Natural killer cell treated with Interleukin-12 subunit alpha and Interleukin-12 subunit beta and Interleukin-15 and Interleukin-18, amount 100 ng/mL, for 72 hours (primary cell): ENCODE results near the gene CYB5A. TPM values are rescaled to one million over a fixed set of nuclear protein-coding genes. Genes with fewer than 3 reads are reported as not detected.
A peak's percentile ranks its signal among the peaks of the same experiment; 100 is the strongest.

Source experiments
- ATAC-seq, 2 donors: fragments of 150-1000 bp; cut with Tn5 transposase in 1 of 2; sonication (Bioruptor Pico), chemical (Tn5 transposase) in 1 of 2; 2 replicates each; pipeline ENCODE4 v1.10.0; 2021
- DNase-seq: peaks from one replicate; pipeline ENCODE4 v3.0.0; 2022; ENCODE audit warnings: low spot score
- H3K27ac Mint-ChIP-seq, 2 donors: 1 replicate in 1 of 2; 2 replicates in 1 of 2; pipeline ENCODE4 v1.8.0; 2022; ENCODE audit warnings: mixed read lengths in 2 of 2, mild to moderate bottlenecking in 1 of 2, moderate library complexity in 1 of 2
- H3K27me3 Mint-ChIP-seq, 2 donors: 1 replicate in 1 of 2; 2 replicates in 1 of 2; pipeline ENCODE4 v1.8.0; 2022; ENCODE audit warnings: mixed read lengths in 2 of 2
- H3K36me3 Mint-ChIP-seq: one replicate; pipeline ENCODE4 v1.8.0; 2022; ENCODE audit warnings: mixed read lengths
- H3K4me1 Mint-ChIP-seq, 2 donors: 1 replicate in 1 of 2; 2 replicates in 1 of 2; pipeline ENCODE4 v1.8.0; 2022; ENCODE audit warnings: low read depth in 2 of 2, mixed read lengths in 2 of 2, mild to moderate bottlenecking in 1 of 2
- H3K4me3 Mint-ChIP-seq: one replicate; pipeline ENCODE4 v1.8.0; 2022; ENCODE audit warnings: mixed read lengths
- H3K9me3 Mint-ChIP-seq: 2 replicates; pipeline ENCODE4 v1.8.0; 2022; ENCODE audit warnings: mixed read lengths
- total RNA-seq, 2 donors: library from RNA; stranded (reverse); gene quantifications; one replicate each; pipeline ENCODE4 v1.2.3, GENCODE V29; 2022

Gene CYB5A
- total RNA-seq, 2 donors from 2014 or later, result 27.2 to 55.6 TPM

- Mint-ChIP-seq H3K27ac (no peak overlapping the region), H3K4me1 (no peaks in the 10 kb centered on the region), H3K4me3 (no peak overlapping the region), H3K9me3 (no peaks in the 10 kb centered on the region), H3K36me3 (no peaks in the 10 kb centered on the region), H3K27me3 (peaks cover 27 to 44% of the 10 kb centered on the region in 2 donors)
- DNase-seq, result no peak
- ATAC-seq, result no peak
Observed at GRCh38 chr18:74241970-74242369, 49.8 kb downstream of the CYB5A start.

- ATAC-seq (no peak), DNase-seq (no peak)
- Mint-ChIP-seq H3K27me3 (peaks cover 27 to 45% of the 10 kb centered on the region in 2 donors), H3K9me3 (no peaks in the 10 kb centered on the region), H3K4me1 (no peaks in the 10 kb centered on the region), H3K36me3 (no peaks in the 10 kb centered on the region), H3K27ac (no peak overlapping the region), H3K4me3 (no peak overlapping the region)
Observed at GRCh38 chr18:74241426-74241825, 50.3 kb downstream of the CYB5A start.

GRCh38 chr18:74239567-74239966, 52.2 kb downstream of the CYB5A start:
- DNase-seq (no peak), ATAC-seq (no peak)
- H3K4me3 Mint-ChIP-seq, result no peak overlapping the region
- no peaks in the 10 kb centered on the region for H3K36me3 Mint-ChIP-seq
- no peaks in the 10 kb centered on the region for H3K4me1 Mint-ChIP-seq
- H3K9me3 Mint-ChIP-seq, result no peaks in the 10 kb centered on the region
- peaks cover 27 to 45% of the 10 kb centered on the region in 2 donors for H3K27me3 Mint-ChIP-seq
- no peak overlapping the region for H3K27ac Mint-ChIP-seq

GRCh38 chr18:74234326-74235171, 57.2 kb downstream of the CYB5A start:
- Mint-ChIP-seq H3K36me3 (no peaks in the 10 kb centered on the region), H3K9me3 (no peaks in the 10 kb centered on the region), H3K27me3 (peaks cover 10 to 21% of the 10 kb centered on the region in 2 donors), H3K27ac (no peak overlapping the region), H3K4me3 (no peak overlapping the region), H3K4me1 (no peaks in the 10 kb centered on the region)
- no peak for DNase-seq
- no peak for ATAC-seq

- no peak overlapping the region for H3K27ac Mint-ChIP-seq
- ATAC-seq (no peak), DNase-seq (no peak)
- H3K27me3 Mint-ChIP-seq, result peaks cover 6 to 20% of the 10 kb centered on the region in 2 donors
- H3K9me3 Mint-ChIP-seq, result no peaks in the 10 kb centered on the region
- H3K36me3 Mint-ChIP-seq, result no peaks in the 10 kb centered on the region
- no peak overlapping the region for H3K4me3 Mint-ChIP-seq
- no peaks in the 10 kb centered on the region for H3K4me1 Mint-ChIP-seq
Observed at GRCh38 chr18:74233933-74234325, 57.8 kb downstream of the CYB5A start.

- Mint-ChIP-seq H3K9me3 (no peaks in the 10 kb centered on the region), H3K27ac (no peak overlapping the region), H3K4me1 (no peaks in the 10 kb centered on the region), H3K36me3 (no peaks in the 10 kb centered on the region), H3K4me3 (no peak overlapping the region), H3K27me3 (no peaks in the 10 kb centered on the region)
- no peak for DNase-seq
- no peak for ATAC-seq
Observed at GRCh38 chr18:74230922-74231714, 60.6 kb downstream of the CYB5A start.

GRCh38 chr18:74229891-74230290, 61.9 kb downstream of the CYB5A start:
- ATAC-seq, result peak in 1 of 2 donors; percentile 11

GRCh38 chr18:74229005-74229404, 62.8 kb downstream of the CYB5A start:
- Mint-ChIP-seq H3K27me3 (peaks cover 0 to 4% of the 10 kb centered on the region in 2 donors), H3K4me1 (no peaks in the 10 kb centered on the region), H3K4me3 (no peak overlapping the region), H3K27ac (no peak overlapping the region), H3K36me3 (no peaks in the 10 kb centered on the region), H3K9me3 (no peaks in the 10 kb centered on the region)
- no peak for ATAC-seq
- DNase-seq, result no peak

More at GRCh38 chr18:74229891-74230290, 61.9 kb downstream of the CYB5A start:
- DNase-seq, result no peak
- Mint-ChIP-seq H3K4me1 (no peaks in the 10 kb centered on the region), H3K9me3 (no peaks in the 10 kb centered on the region), H3K27me3 (peaks cover 0 to 4% of the 10 kb centered on the region in 2 donors), H3K4me3 (no peak overlapping the region), H3K27ac (no peak overlapping the region), H3K36me3 (no peaks in the 10 kb centered on the region)

GRCh38 chr18:74228312-74228711, 63.5 kb downstream of the CYB5A start:
- DNase-seq (no peak), ATAC-seq (no peak)
- no peaks in the 10 kb centered on the region for H3K36me3 Mint-ChIP-seq
- H3K27me3 Mint-ChIP-seq, result peaks cover 5 to 7% of the 10 kb centered on the region in 2 donors
- no peaks in the 10 kb centered on the region for H3K4me1 Mint-ChIP-seq
- H3K4me3 Mint-ChIP-seq, result no peak overlapping the region
- H3K9me3 Mint-ChIP-seq, result no peaks in the 10 kb centered on the region
- H3K27ac Mint-ChIP-seq, result no peak overlapping the region

GRCh38 chr18:74226666-74227065, 65.1 kb downstream of the CYB5A start:
- H3K36me3 Mint-ChIP-seq, result no peaks in the 10 kb centered on the region
- no peaks in the 10 kb centered on the region for H3K9me3 Mint-ChIP-seq
- no peak overlapping the region for H3K27ac Mint-ChIP-seq

GRCh38 chr18:74226156-74226555, 65.6 kb downstream of the CYB5A start:
- Mint-ChIP-seq H3K27ac (no peak overlapping the region), H3K27me3 (peaks cover 5 to 12% of the 10 kb centered on the region in 2 donors), H3K9me3 (no peaks in the 10 kb centered on the region), H3K36me3 (no peaks in the 10 kb centered on the region), H3K4me3 (no peak overlapping the region), H3K4me1 (no peaks in the 10 kb centered on the region)
- no peak for DNase-seq
- no peak for ATAC-seq

More at GRCh38 chr18:74226666-74227065, 65.1 kb downstream of the CYB5A start:
- H3K27me3 Mint-ChIP-seq, result peaks cover 5 to 12% of the 10 kb centered on the region in 2 donors
- no peak for DNase-seq
- no peak for ATAC-seq
- no peak overlapping the region for H3K4me3 Mint-ChIP-seq
- no peaks in the 10 kb centered on the region for H3K4me1 Mint-ChIP-seq

- Mint-ChIP-seq H3K27me3 (peaks cover 9 to 12% of the 10 kb centered on the region in 2 donors), H3K9me3 (no peaks in the 10 kb centered on the region)
Observed at GRCh38 chr18:74225193-74225840, 66.4 kb downstream of the CYB5A start.

GRCh38 chr18:74222710-74223494, 68.9 kb downstream of the CYB5A start:
- no peaks in the 10 kb centered on the region for H3K36me3 Mint-ChIP-seq
- DNase-seq, result no peak
- no peak for ATAC-seq
- no peaks in the 10 kb centered on the region for H3K4me1 Mint-ChIP-seq
- H3K27me3 Mint-ChIP-seq, result peaks cover 9 to 12% of the 10 kb centered on the region in 2 donors
- H3K4me3 Mint-ChIP-seq, result no peak overlapping the region
- no peak overlapping the region for H3K27ac Mint-ChIP-seq
- H3K9me3 Mint-ChIP-seq, result no peaks in the 10 kb centered on the region

More at GRCh38 chr18:74225193-74225840, 66.4 kb downstream of the CYB5A start:
- Mint-ChIP-seq H3K4me1 (no peaks in the 10 kb centered on the region), H3K4me3 (no peak overlapping the region), H3K36me3 (no peaks in the 10 kb centered on the region), H3K27ac (no peak overlapping the region)
- no peak for ATAC-seq
- no peak for DNase-seq
